HCT116 (cell line): ENCODE data around the gene GPM6B. TPM values are rescaled to one million over a fixed set of nuclear protein-coding genes. Genes with fewer than 3 reads are reported as not detected.
"Not testable (repeated sequence)": the region's sequence is repeated elsewhere in the genome, so short reads cannot be mapped to it uniquely, and the experiment has no call there.

Experiments used
- ATAC-seq: fragments of 200-7000 bp; cut with Tn5 transposase; 2 replicates; pipeline ENCODE4 v1.9.1; 2020; ENCODE audit warnings: mild to moderate bottlenecking, moderate library complexity
- BruUV-seq: library from RNA; stranded (reverse); fragments of 400-500 nt; replicated peaks from 2 replicates; lab custom pipeline; 2021; lab: Mats Ljungman, UMichigan
- CTCF ChIA-PET: fragments of 300-600 bp; sonication (Branson Sonifier 250); formaldehyde crosslinking; loops from one replicate; lab custom pipeline; 2021; ENCODE audit warnings: antibody characterized with exemption; lab: Charles Lee
- POLR2A ChIA-PET: fragments of 300-600, 350-600 bp; sonication (Branson Sonifier 250); formaldehyde crosslinking; loops from one replicate; lab custom pipeline; 2021; ENCODE audit warnings: antibody characterized with exemption; lab: Charles Lee
- RAD21 ChIA-PET, 2 experiments: fragments of 300-600 bp; sonication (Branson Sonifier 250); formaldehyde crosslinking; loops; one replicate each; lab custom pipeline; 2023; ENCODE audit warnings: low total read pairs in 2 of 2; ENCODE audit not compliant: uncharacterized antibody in 2 of 2, unreplicated experiment in 2 of 2, low non-redundant PET in 1 of 2; lab: Charles Lee
- DNase-seq: peaks from one replicate; pipeline ENCODE4 v3.0.0-alpha.2; 2010; ENCODE audit warnings: low read depth, low spot score
- H2AFZ ChIP-seq: fragments of 200-600 bp; shearing (Covaris generic), sonication (generic); 2 replicates; pipeline ENCODE4 v1.6.1; 2017; ENCODE audit warnings: low read depth, mixed run types, mixed read lengths, antibody characterized with exemption, low read length; ENCODE audit not compliant: poor library complexity, severe bottlenecking
- H3K27ac ChIP-seq: 2 replicates; pipeline ENCODE4 v1.5.1; 2012; ENCODE audit warnings: low read depth, low read length
- H3K27me3 ChIP-seq: fragments of 200-600 bp; sonication (generic); 2 replicates; pipeline ENCODE4 v1.6.1; 2016; ENCODE audit warnings: mixed run types, low read length, mixed read lengths; ENCODE audit not compliant: insufficient read depth
- H3K36me3 ChIP-seq, 2 experiments: fragments of 200-500 bp in 1 of 2; fragments of 200-600 bp in 1 of 2; sonication (Bioruptor generic) in 1 of 2; sonication (generic) in 1 of 2; 2 replicates each; pipeline versions ENCODE4 v1.5.1 to v1.6.1; 2014 to 2016; ENCODE audit warnings: low read length in 2 of 2, inconsistent platforms in 1 of 2, mixed read lengths in 1 of 2, mixed run types in 1 of 2; ENCODE audit not compliant: insufficient read depth in 2 of 2, control insufficient read depth in 1 of 2
- H3K4me1 ChIP-seq, 2 experiments: fragments of 200-600 bp in 1 of 2; sonication (generic) in 1 of 2; 2 replicates each; pipeline versions ENCODE4 v1.5.1 to v1.6.1; 2012 to 2017; ENCODE audit warnings: low read length in 2 of 2, inconsistent platforms in 1 of 2, mild to moderate bottlenecking in 1 of 2, mixed read lengths in 1 of 2, mixed run types in 1 of 2, moderate library complexity in 1 of 2; ENCODE audit not compliant: insufficient read depth in 2 of 2, control insufficient read depth in 1 of 2
- H3K4me2 ChIP-seq: fragments of 200-600 bp; sonication (generic); 2 replicates; pipeline ENCODE4 v1.6.1; 2017; ENCODE audit warnings: mixed run types, low read length, mixed read lengths
- H3K4me3 ChIP-seq, 2 experiments: fragments of 200-600 bp in 1 of 2; sonication (generic) in 1 of 2; replicated peaks in 1 of 2; 2 replicates each; pipeline ENCODE4 v1.5.1; 2011 to 2016; ENCODE audit warnings: low read length in 2 of 2, control low read depth in 1 of 2, low read depth in 1 of 2, mild to moderate bottlenecking in 1 of 2, mixed read lengths in 1 of 2, mixed run types in 1 of 2
- H3K79me2 ChIP-seq: fragments of 200-600 bp; sonication (generic); 2 replicates; pipeline ENCODE4 v1.6.1; 2017; ENCODE audit warnings: mild to moderate bottlenecking, mixed run types, low read length, moderate library complexity, mixed read lengths; ENCODE audit not compliant: insufficient read depth
- H3K9ac ChIP-seq: fragments of 200-600 bp; sonication (generic); 2 replicates; pipeline ENCODE4 v1.6.1; 2016; ENCODE audit warnings: low read length, mixed read lengths
- H3K9me2 ChIP-seq: fragments of 200-600 bp; sonication (generic), shearing (Covaris generic); 2 replicates; pipeline ENCODE4 v1.6.1; 2017; ENCODE audit warnings: mixed run types, mild to moderate bottlenecking, moderate library complexity; ENCODE audit not compliant: insufficient read depth
- H3K9me3 ChIP-seq, 2 experiments: fragments of 200-500 bp in 1 of 2; fragments of 200-600 bp in 1 of 2; sonication (Bioruptor generic) in 1 of 2; sonication (generic) in 1 of 2; 2 replicates each; pipeline ENCODE4 v1.6.1; 2014 to 2017; ENCODE audit warnings: low read length in 2 of 2, mixed read lengths in 2 of 2, inconsistent platforms in 1 of 2, low read depth in 1 of 2, mild to moderate bottlenecking in 1 of 2, mixed run types in 1 of 2, moderate library complexity in 1 of 2; ENCODE audit not compliant: control insufficient read depth in 1 of 2, insufficient read depth in 1 of 2
- H4K20me1 ChIP-seq: fragments of 200-600 bp; sonication (generic), shearing (Covaris generic); 2 replicates; pipeline ENCODE4 v1.6.1; 2017; ENCODE audit warnings: mixed run types, mild to moderate bottlenecking, moderate library complexity; ENCODE audit not compliant: insufficient read depth
- CEBPB ChIP-seq: IDR thresholded peaks from 2 replicates; pipeline ENCODE4 v1.6.1; 2012; ENCODE audit warnings: low read depth
- YY1 ChIP-seq: IDR thresholded peaks from 2 replicates; pipeline ENCODE4 v1.6.1; 2011; ENCODE audit warnings: low read length, low read depth, moderate library complexity, mild to moderate bottlenecking; ENCODE audit not compliant: insufficient replicate concordance; ENCODE audit errors: extremely low read depth
- intact Hi-C: fragments of 100-400 bp; cut with micrococcal nuclease; formaldehyde crosslinking; loops from 2 replicates; pipeline ENCODE4 v1.10.0; 2022
- total RNA-seq: library from RNA; stranded (reverse); gene quantifications from one replicate; pipeline ENCODE4 v1.2.1, GENCODE V29; 2021; ENCODE audit not compliant: unreplicated experiment
- TF ChIP-seq, protein P1 (sequence below): IDR thresholded peaks from 2 replicates; pipeline ENCODE4 v1.6.1; 2011; ENCODE audit warnings: mild to moderate bottlenecking, low read length, moderate library complexity; ENCODE audit not compliant: insufficient replicate concordance; ENCODE audit errors: extremely low read depth
- TF ChIP-seq, protein P2 (sequence below), 3 experiments: fragments of 200-600 bp in 1 of 3; sonication (generic) in 1 of 3; IDR thresholded peaks in 2 of 3; conservative IDR thresholded peaks in 1 of 3; 2 replicates each; pipeline ENCODE4 v1.5.1; 2012 to 2017; ENCODE audit warnings: low read depth in 2 of 3, low read length in 2 of 3, antibody characterized with exemption in 1 of 3, borderline replicate concordance in 1 of 3, control low read depth in 1 of 3, mild to moderate bottlenecking in 1 of 3, mixed read lengths in 1 of 3, mixed run types in 1 of 3, moderate library complexity in 1 of 3; ENCODE audit not compliant: insufficient read depth in 1 of 3

GPM6B gene
- total RNA-seq, 1 experiment from 2014 or later = 0.07 TPM

DNA sequence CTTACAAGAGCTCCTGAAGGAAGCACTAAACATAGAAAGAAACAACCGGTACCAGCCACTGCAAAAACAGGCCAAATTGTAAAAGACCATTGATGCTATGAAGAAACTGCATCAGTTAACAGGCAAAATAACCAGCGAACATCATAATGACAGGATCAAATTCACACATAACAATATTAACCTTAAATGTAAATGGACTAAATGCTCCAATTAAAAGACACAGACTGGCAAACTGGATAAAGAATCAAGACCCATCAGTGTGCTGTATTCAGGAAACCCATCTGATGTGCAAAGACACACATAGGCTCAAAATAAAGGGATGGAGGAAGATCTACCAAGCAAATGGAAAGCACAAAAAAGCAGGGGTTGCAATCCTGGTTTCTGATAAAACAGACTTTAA is 90.3 kb downstream of the GPM6B start:
- H3K9ac ChIP-seq, H3K27ac ChIP-seq, POLR2A ChIA-PET, RAD21 ChIA-PET, H3K4me1 ChIP-seq, CTCF ChIA-PET, H3K9me2 ChIP-seq, H3K4me2 ChIP-seq, H3K27me3 ChIP-seq, H3K9me3 ChIP-seq, DNase-seq, H2AFZ ChIP-seq, H4K20me1 ChIP-seq, BruUV-seq, H3K36me3 ChIP-seq, intact Hi-C loops, ATAC-seq, H3K4me3 ChIP-seq: not testable (repeated sequence)
- peaks cover 26% of the 10 kb centered on the region for H3K79me2 ChIP-seq

DNA sequence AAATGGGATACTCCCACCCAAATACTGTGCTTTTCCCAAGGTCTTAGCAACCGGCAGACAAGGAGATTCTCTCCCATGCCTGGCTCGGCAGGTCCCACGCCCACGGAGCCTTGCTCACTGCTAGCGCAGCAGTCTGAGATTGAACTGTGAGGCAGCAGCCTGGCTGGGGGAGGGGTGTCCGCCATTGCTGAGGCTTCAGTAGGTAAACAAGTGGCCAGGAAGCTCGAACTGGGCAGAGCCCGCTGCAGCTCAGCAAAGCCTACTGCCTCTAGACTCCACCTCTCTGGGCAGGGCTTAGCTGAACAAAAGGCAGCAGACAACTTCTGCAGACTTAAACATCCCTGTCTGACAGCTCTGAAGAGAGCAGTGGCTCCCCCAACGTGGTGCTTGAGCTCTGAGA is 92.0 kb downstream of the GPM6B start:
- intact Hi-C loops, CTCF ChIA-PET, H3K4me2 ChIP-seq, H3K9me3 ChIP-seq, H3K4me1 ChIP-seq, BruUV-seq, H3K4me3 ChIP-seq, RAD21 ChIA-PET, H3K27me3 ChIP-seq, H3K36me3 ChIP-seq, H2AFZ ChIP-seq, H3K9ac ChIP-seq, H3K9me2 ChIP-seq, POLR2A ChIA-PET, H3K27ac ChIP-seq, DNase-seq, H4K20me1 ChIP-seq, ATAC-seq: not testable (repeated sequence)
- H3K79me2 ChIP-seq = peaks cover 31% of the 10 kb centered on the region

DNA sequence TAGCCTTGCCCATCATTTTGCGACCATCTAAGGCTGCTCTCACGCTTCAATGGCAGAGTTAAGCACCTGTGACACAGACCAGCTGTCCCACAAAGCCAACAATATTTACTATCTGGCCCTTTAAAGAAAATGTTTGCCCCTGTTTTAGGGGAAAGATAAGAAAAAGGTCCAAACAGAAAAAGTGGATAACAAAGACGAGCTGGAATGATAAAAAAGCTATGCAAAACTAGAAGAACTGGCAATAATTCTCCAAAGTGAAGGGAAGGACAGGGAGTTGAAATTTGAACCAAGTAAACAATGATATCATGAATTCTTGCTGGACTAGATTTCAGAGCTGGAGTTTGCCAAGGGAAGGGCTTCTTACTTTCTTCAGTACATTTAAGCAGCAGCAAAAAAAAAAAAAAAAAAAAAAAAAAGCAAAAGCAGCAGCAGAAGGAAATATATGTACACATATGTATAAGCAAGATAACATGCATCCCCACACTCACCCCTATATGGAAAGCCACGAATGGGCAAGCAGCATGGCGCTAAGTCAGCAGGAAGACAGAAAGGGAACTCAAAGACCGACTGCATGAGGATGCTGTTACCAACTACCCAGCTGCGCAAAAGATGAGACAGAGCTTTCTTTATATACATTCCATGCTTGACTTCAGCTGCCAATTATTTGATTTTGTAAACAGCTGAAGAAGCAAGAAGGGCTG is 94.9 kb downstream of the GPM6B start:
- no peak overlapping the region for H3K4me2 ChIP-seq
- H3K4me3 ChIP-seq = no peak overlapping the region
- no peaks in the 10 kb centered on the region for H3K4me1 ChIP-seq
- intact Hi-C loops = no loop called here
- ChIA-PET POLR2A (no interaction called here), CTCF (no interaction called here), RAD21 (no interaction called here)
- BruUV-seq = no TSS peak
- TF ChIP-seq, protein P1, sequence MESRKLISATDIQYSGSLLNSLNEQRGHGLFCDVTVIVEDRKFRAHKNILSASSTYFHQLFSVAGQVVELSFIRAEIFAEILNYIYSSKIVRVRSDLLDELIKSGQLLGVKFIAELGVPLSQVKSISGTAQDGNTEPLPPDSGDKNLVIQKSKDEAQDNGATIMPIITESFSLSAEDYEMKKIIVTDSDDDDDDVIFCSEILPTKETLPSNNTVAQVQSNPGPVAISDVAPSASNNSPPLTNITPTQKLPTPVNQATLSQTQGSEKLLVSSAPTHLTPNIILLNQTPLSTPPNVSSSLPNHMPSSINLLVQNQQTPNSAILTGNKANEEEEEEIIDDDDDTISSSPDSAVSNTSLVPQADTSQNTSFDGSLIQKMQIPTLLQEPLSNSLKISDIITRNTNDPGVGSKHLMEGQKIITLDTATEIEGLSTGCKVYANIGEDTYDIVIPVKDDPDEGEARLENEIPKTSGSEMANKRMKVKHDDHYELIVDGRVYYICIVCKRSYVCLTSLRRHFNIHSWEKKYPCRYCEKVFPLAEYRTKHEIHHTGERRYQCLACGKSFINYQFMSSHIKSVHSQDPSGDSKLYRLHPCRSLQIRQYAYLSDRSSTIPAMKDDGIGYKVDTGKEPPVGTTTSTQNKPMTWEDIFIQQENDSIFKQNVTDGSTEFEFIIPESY = no peak
- TF ChIP-seq, protein P2, sequence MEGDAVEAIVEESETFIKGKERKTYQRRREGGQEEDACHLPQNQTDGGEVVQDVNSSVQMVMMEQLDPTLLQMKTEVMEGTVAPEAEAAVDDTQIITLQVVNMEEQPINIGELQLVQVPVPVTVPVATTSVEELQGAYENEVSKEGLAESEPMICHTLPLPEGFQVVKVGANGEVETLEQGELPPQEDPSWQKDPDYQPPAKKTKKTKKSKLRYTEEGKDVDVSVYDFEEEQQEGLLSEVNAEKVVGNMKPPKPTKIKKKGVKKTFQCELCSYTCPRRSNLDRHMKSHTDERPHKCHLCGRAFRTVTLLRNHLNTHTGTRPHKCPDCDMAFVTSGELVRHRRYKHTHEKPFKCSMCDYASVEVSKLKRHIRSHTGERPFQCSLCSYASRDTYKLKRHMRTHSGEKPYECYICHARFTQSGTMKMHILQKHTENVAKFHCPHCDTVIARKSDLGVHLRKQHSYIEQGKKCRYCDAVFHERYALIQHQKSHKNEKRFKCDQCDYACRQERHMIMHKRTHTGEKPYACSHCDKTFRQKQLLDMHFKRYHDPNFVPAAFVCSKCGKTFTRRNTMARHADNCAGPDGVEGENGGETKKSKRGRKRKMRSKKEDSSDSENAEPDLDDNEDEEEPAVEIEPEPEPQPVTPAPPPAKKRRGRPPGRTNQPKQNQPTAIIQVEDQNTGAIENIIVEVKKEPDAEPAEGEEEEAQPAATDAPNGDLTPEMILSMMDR (IDR thresholded peaks at IDR 0.05 in 2 of 3, conservative IDR thresholded peaks at IDR 0.05 in 1 of 3; ENCODE audit: borderline replicate concordance in 1 of 3, insufficient read depth in 1 of 3, low read depth in 2 of 3, low read length in 2 of 3) = no peak
- no peak for TF ChIP-seq YY1
- no peak for TF ChIP-seq CEBPB
- H2AFZ ChIP-seq = no peak overlapping the region
- no peak for ATAC-seq
- no peaks in the 10 kb centered on the region for H3K27me3 ChIP-seq
- H3K79me2 ChIP-seq = peaks cover 31% of the 10 kb centered on the region
- no peaks in the 10 kb centered on the region for H3K9me2 ChIP-seq
- H3K36me3 ChIP-seq = no peaks in the 10 kb centered on the region
- no peaks in the 10 kb centered on the region for H3K9me3 ChIP-seq
- no peak for DNase-seq
- no peak overlapping the region for H3K9ac ChIP-seq
- H4K20me1 ChIP-seq = no peaks in the 10 kb centered on the region
- no peak overlapping the region for H3K27ac ChIP-seq
